GM12875 (cell line): Measurements from ENCODE around the gene HELZ2.

Experiments used
- H3K4me3 ChIP-seq: one replicate; pipeline ENCODE4 v1.5.1; 2011; ENCODE audit warnings: low read depth, low read length, control low read depth
- TF ChIP-seq, protein P1 (sequence below): IDR thresholded peaks from 2 replicates; pipeline ENCODE4 v1.5.1; 2011; ENCODE audit warnings: low read depth, mild to moderate bottlenecking, control low read depth, inconsistent platforms, low read length, moderate library complexity, borderline replicate concordance; ENCODE audit not compliant: insufficient read depth

Gene HELZ2

GRCh38 chr20:63565021-63565698, 8.9 kb downstream of the HELZ2 start:
- TF ChIP-seq, protein P1, sequence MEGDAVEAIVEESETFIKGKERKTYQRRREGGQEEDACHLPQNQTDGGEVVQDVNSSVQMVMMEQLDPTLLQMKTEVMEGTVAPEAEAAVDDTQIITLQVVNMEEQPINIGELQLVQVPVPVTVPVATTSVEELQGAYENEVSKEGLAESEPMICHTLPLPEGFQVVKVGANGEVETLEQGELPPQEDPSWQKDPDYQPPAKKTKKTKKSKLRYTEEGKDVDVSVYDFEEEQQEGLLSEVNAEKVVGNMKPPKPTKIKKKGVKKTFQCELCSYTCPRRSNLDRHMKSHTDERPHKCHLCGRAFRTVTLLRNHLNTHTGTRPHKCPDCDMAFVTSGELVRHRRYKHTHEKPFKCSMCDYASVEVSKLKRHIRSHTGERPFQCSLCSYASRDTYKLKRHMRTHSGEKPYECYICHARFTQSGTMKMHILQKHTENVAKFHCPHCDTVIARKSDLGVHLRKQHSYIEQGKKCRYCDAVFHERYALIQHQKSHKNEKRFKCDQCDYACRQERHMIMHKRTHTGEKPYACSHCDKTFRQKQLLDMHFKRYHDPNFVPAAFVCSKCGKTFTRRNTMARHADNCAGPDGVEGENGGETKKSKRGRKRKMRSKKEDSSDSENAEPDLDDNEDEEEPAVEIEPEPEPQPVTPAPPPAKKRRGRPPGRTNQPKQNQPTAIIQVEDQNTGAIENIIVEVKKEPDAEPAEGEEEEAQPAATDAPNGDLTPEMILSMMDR, result no peak
- H3K4me3 ChIP-seq, result no peak overlapping the region

GRCh38 chr20:63564036-63564810, 9.8 kb downstream of the HELZ2 start:
- H3K4me3 ChIP-seq, result no peak overlapping the region
- TF ChIP-seq, protein P1, result no peak

GRCh38 chr20:63563225-63563935, 10.7 kb downstream of the HELZ2 start:
- TF ChIP-seq, protein P1, result no peak
- H3K4me3 ChIP-seq, result no peak overlapping the region

- H3K4me3 ChIP-seq, result no peak overlapping the region
- TF ChIP-seq, protein P1, result no peak
Observed at GRCh38 chr20:63562461-63563224, 11.4 kb downstream of the HELZ2 start.

- no peak overlapping the region for H3K4me3 ChIP-seq
- TF ChIP-seq, protein P1, result no peak
Observed at GRCh38 chr20:63561624-63562396, 12.2 kb downstream of the HELZ2 start.
